Measurements from ENCODE around the gene NEMP1. TPM values are rescaled to one million over a fixed set of nuclear protein-coding genes. Genes with fewer than 3 reads are reported as not detected.

Gene NEMP1
- total and polyA plus RNA-seq, 2 of the 13 experiments (the other 11 are each of a cell fraction or from before 2014, with no cell fraction given): 11.4 to 12.9 TPM

- TF ChIP-seq HNRNPLL (IDR thresholded peaks at IDR 0.05; ENCODE audit: low read depth, low read length, poor library complexity, severe bottlenecking) (no peak), BRD4 (CRISPR knock-in tag; IDR thresholded peaks at IDR 0.05) (no peak), ZNF12 (CRISPR knock-in tag; IDR thresholded peaks at IDR 0.05) (no peak), ZNF264 (CRISPR knock-in tag; IDR thresholded peaks at IDR 0.05) (peak; percentile 53; the same call in 1 of the 2 replicates), MZF1 (CRISPR knock-in tag; IDR thresholded peaks at IDR 0.05; ENCODE audit: borderline replicate concordance) (no peak), ARNT (IDR thresholded peaks at IDR 0.05) (no peak), ZNF605 (CRISPR knock-in tag; IDR thresholded peaks at IDR 0.05) (no peak), SMAD3 (CRISPR knock-in tag; IDR thresholded peaks at IDR 0.05) (peak; percentile 65; the same call in 1 of the 2 replicates), RFXANK (CRISPR knock-in tag; IDR thresholded peaks at IDR 0.05) (no peak), ZNF431 (CRISPR knock-in tag; IDR thresholded peaks at IDR 0.05; ENCODE audit: borderline replicate concordance, low read depth) (no peak), ZNF704 (CRISPR knock-in tag; IDR thresholded peaks at IDR 0.05; ENCODE audit: borderline replicate concordance) (no peak), STAT5B (CRISPR knock-in tag; IDR thresholded peaks at IDR 0.05) (no peak), EED (CRISPR knock-in tag; IDR thresholded peaks at IDR 0.05) (no peak), ZMYM4 (CRISPR knock-in tag; IDR thresholded peaks at IDR 0.05) (0 out of 2 replicates have a peak, but pooled peaks have one; percentile 35), E2F2 (CRISPR knock-in tag; IDR thresholded peaks at IDR 0.05; ENCODE audit: borderline replicate concordance) (no peak), ELF3 (CRISPR knock-in tag; IDR thresholded peaks at IDR 0.05) (peak; percentile 61), ZSCAN25 (CRISPR knock-in tag; IDR thresholded peaks at IDR 0.05) (no peak; the same call in 1 of the 2 replicates), ZNF713 (CRISPR knock-in tag; IDR thresholded peaks at IDR 0.05) (no peak), ZNF292 (CRISPR knock-in tag; IDR thresholded peaks at IDR 0.05; ENCODE audit: borderline replicate concordance, low read depth) (no peak), SMARCC2 (IDR thresholded peaks at IDR 0.05) (no peak), ZNF670 (CRISPR knock-in tag; IDR thresholded peaks at IDR 0.05; ENCODE audit: borderline replicate concordance) (0 out of 2 replicates have a peak, but pooled peaks have one; percentile 55), POLR2A (IDR thresholded peaks at IDR 0.05; ENCODE audit: insufficient read depth in 1 of 2, low read depth in 2 of 2, low read length in 2 of 2) (peak; percentile 59 to 64), E2F1 (CRISPR knock-in tag; IDR thresholded peaks at IDR 0.05) (no peak)
- TF ChIP-seq, protein P1, sequence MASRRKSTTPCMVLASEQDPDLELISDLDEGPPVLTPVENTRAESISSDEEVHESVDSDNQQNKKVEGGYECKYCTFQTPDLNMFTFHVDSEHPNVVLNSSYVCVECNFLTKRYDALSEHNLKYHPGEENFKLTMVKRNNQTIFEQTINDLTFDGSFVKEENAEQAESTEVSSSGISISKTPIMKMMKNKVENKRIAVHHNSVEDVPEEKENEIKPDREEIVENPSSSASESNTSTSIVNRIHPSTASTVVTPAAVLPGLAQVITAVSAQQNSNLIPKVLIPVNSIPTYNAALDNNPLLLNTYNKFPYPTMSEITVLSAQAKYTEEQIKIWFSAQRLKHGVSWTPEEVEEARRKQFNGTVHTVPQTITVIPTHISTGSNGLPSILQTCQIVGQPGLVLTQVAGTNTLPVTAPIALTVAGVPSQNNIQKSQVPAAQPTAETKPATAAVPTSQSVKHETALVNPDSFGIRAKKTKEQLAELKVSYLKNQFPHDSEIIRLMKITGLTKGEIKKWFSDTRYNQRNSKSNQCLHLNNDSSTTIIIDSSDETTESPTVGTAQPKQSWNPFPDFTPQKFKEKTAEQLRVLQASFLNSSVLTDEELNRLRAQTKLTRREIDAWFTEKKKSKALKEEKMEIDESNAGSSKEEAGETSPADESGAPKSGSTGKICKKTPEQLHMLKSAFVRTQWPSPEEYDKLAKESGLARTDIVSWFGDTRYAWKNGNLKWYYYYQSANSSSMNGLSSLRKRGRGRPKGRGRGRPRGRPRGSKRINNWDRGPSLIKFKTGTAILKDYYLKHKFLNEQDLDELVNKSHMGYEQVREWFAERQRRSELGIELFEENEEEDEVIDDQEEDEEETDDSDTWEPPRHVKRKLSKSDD (CRISPR knock-in tag; IDR thresholded peaks at IDR 0.05; ENCODE audit: low read depth): no peak
- TF ChIP-seq, protein P2, sequence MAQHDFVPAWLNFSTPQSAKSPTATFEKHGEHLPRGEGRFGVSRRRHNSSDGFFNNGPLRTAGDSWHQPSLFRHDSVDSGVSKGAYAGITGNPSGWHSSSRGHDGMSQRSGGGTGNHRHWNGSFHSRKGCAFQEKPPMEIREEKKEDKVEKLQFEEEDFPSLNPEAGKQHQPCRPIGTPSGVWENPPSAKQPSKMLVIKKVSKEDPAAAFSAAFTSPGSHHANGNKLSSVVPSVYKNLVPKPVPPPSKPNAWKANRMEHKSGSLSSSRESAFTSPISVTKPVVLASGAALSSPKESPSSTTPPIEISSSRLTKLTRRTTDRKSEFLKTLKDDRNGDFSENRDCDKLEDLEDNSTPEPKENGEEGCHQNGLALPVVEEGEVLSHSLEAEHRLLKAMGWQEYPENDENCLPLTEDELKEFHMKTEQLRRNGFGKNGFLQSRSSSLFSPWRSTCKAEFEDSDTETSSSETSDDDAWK (CRISPR knock-in tag; IDR thresholded peaks at IDR 0.05): no peak
Measured at GRCh38 chr12:57127101-57127725, 48.6 kb upstream of the NEMP1 start (continued).

Data from HepG2 (cell line).